ENCODE data around the gene KLC4. TPM values are rescaled to one million over a fixed set of nuclear protein-coding genes. Genes with fewer than 3 reads are reported as not detected.

Gene KLC4
- total RNA-seq, 1 experiment from 2014 or later: 10.1 TPM

GRCh38 chr6:43120944-43121913, 61.8 kb downstream of the KLC4 start:
- DNase-seq (ENCODE audit: extremely low read depth, low read depth): no peak

- DNase-seq (ENCODE audit: extremely low read depth, low read depth): no peak
Measured at GRCh38 chr6:43122146-43122545, 62.7 kb downstream of the KLC4 start.

GRCh38 chr6:43123461-43124314, 64.3 kb downstream of the KLC4 start:
- no peak for DNase-seq (ENCODE audit: extremely low read depth, low read depth)

- DNase-seq (ENCODE audit: extremely low read depth, low read depth): no peak
Measured at GRCh38 chr6:43124481-43124880, 65.0 kb downstream of the KLC4 start.

Other genes with a start within 250 kb of the KLC4 start
- 156 and 159 TPM in 2 replicates for gene RPL7L1, start 180.0 kb upstream of the KLC4 start, total RNA-seq (2014; rRNA removed; shearing (Covaris generic))
- gene PTCRA, start 143.6 kb upstream of the KLC4 start, total RNA-seq (2014; rRNA removed; shearing (Covaris generic)): not detected in 2 replicates
- gene CNPY3, start 130.2 kb upstream of the KLC4 start, total RNA-seq (2014; rRNA removed; shearing (Covaris generic)): 25.7 and 29.8 TPM in 2 replicates
- not detected in 2 replicates for gene GNMT, start 98.9 kb upstream of the KLC4 start, total RNA-seq (2014; rRNA removed; shearing (Covaris generic))
- gene PEX6, start 80.5 kb upstream of the KLC4 start, total RNA-seq (2014; rRNA removed; shearing (Covaris generic)): 22.2 and 22.4 TPM in 2 replicates
- gene PPP2R5D, start 75.1 kb upstream of the KLC4 start, total RNA-seq (2014; rRNA removed; shearing (Covaris generic)): 34.8 and 35.7 TPM in 2 replicates
- 38.0 and 45.9 TPM in 2 replicates for gene MEA1, start 45.7 kb upstream of the KLC4 start, total RNA-seq (2014; rRNA removed; shearing (Covaris generic))
- 30.6 and 32.4 TPM in 2 replicates for gene KLHDC3, start 45.4 kb upstream of the KLC4 start, total RNA-seq (2014; rRNA removed; shearing (Covaris generic))
- 45.6 and 53.3 TPM in 2 replicates for gene RRP36, start 38.0 kb upstream of the KLC4 start, total RNA-seq (2014; rRNA removed; shearing (Covaris generic))
- gene CUL7, start 5.8 kb upstream of the KLC4 start, total RNA-seq (2014; rRNA removed; shearing (Covaris generic)): 7.0 and 8.2 TPM in 2 replicates
- gene MRPL2, start 197 bp upstream of the KLC4 start, total RNA-seq (2014; rRNA removed; shearing (Covaris generic)): 24.6 and 38.1 TPM in 2 replicates
- gene PTK7, start 16.7 kb downstream of the KLC4 start, total RNA-seq (2014; rRNA removed; shearing (Covaris generic)): 1.2 and 1.3 TPM in 2 replicates
- gene SRF, start 111.6 kb downstream of the KLC4 start, total RNA-seq (2014; rRNA removed; shearing (Covaris generic)): 16.4 and 21.1 TPM in 2 replicates
- gene CUL9, start 122.6 kb downstream of the KLC4 start, total RNA-seq (2014; rRNA removed; shearing (Covaris generic)): 16.4 and 20.8 TPM in 2 replicates
- gene DNPH1, start 169.8 kb downstream of the KLC4 start, total RNA-seq (2014; rRNA removed; shearing (Covaris generic)): 105 and 114 TPM in 2 replicates
- not detected in 2 replicates for gene TTBK1, start 183.8 kb downstream of the KLC4 start, total RNA-seq (2014; rRNA removed; shearing (Covaris generic))
- not detected in 2 replicates for gene SLC22A7, start 238.6 kb downstream of the KLC4 start, total RNA-seq (2014; rRNA removed; shearing (Covaris generic))
- gene CRIP3, start 249.2 kb downstream of the KLC4 start, total RNA-seq (2014; rRNA removed; shearing (Covaris generic)): not detected in 2 replicates